Measurements from ENCODE around the gene ANGPT4.

Gene ANGPT4

GRCh38 chr20:825710-826421 is 90.3 kb downstream of the ANGPT4 start:
- Histone ChIP-seq H3K79me2 (ENCODE audit: insufficient read depth, low read length) (no peaks in the 10 kb centered on the region), H3K4me3 (ENCODE audit: low read depth, low read length, poor library complexity, severe bottlenecking) (no peak overlapping the region), H3K4me1 (ENCODE audit: insufficient read depth, low read length, severe bottlenecking) (no peaks in the 10 kb centered on the region), H3K36me3 (ENCODE audit: insufficient read depth, low read length) (no peaks in the 10 kb centered on the region), H3K27me3 (ENCODE audit: insufficient read depth, low read length) (peaks cover 4% of the 10 kb centered on the region; the same call in 1 of the 2 replicates), H4K20me1 (ENCODE audit: insufficient read depth, low read length) (no peaks in the 10 kb centered on the region), H3K9me3 (ENCODE audit: low read length) (no peaks in the 10 kb centered on the region), H3K4me2 (ENCODE audit: low read length) (no peak overlapping the region), H3K9me2 (ENCODE audit: low read depth, low read length) (no peaks in the 10 kb centered on the region), H2AFZ (ENCODE audit: low read length) (no peak overlapping the region), H3K27ac (ENCODE audit: low read depth, low read length, poor library complexity, severe bottlenecking) (no peak overlapping the region), H3K9ac (ENCODE audit: low read length) (no peak overlapping the region), H3F3A (ENCODE audit: insufficient read depth, low read length) (no peaks in the 10 kb centered on the region)
- TF ChIP-seq CTCF (IDR thresholded peaks at IDR 0.05; ENCODE audit: low read length), result no peak
- TF ChIP-seq EZH2 (IDR thresholded peaks at IDR 0.05; ENCODE audit: borderline replicate concordance, low read length), result no peak

DNA sequence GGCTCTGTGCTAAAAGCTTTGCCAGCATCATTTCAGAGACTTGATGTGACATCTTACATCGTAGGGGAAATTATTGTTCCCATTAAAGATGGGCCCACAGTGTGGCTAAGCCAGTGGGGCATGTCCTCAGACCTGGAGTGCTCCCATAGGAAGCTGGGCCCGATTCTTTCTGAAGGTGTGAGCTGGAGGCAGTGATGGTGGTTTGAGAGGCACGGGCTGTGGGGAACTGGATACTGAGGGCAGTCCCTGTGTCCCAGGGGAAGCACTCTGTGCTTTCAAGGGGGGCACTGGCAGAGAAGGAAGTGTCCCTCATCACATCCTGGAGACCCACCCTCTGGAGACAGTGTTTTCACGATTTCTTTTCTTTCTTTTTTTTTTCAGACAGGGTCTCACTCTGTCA is 91.2 kb downstream of the ANGPT4 start:
- no peaks in the 10 kb centered on the region for H3K9me3 ChIP-seq (ENCODE audit: low read length)
- H2AFZ ChIP-seq (ENCODE audit: low read length), result no peak overlapping the region
- no peaks in the 10 kb centered on the region for H3F3A ChIP-seq (ENCODE audit: insufficient read depth, low read length)
- H3K9ac ChIP-seq (ENCODE audit: low read length), result no peak overlapping the region
- peaks cover 4% of the 10 kb centered on the region; the same call in 1 of the 2 replicates for H3K27me3 ChIP-seq (ENCODE audit: insufficient read depth, low read length)
- no peak for TF ChIP-seq EZH2 (IDR thresholded peaks at IDR 0.05; ENCODE audit: borderline replicate concordance, low read length)
- TF ChIP-seq CTCF (IDR thresholded peaks at IDR 0.05; ENCODE audit: low read length), result no peak
- no peak overlapping the region for H3K4me3 ChIP-seq (ENCODE audit: low read depth, low read length, poor library complexity, severe bottlenecking)
- no peak overlapping the region for H3K27ac ChIP-seq (ENCODE audit: low read depth, low read length, poor library complexity, severe bottlenecking)
- no peak overlapping the region for H3K4me2 ChIP-seq (ENCODE audit: low read length)
- H4K20me1 ChIP-seq (ENCODE audit: insufficient read depth, low read length), result no peaks in the 10 kb centered on the region
- H3K4me1 ChIP-seq (ENCODE audit: insufficient read depth, low read length, severe bottlenecking), result no peaks in the 10 kb centered on the region
- H3K36me3 ChIP-seq (ENCODE audit: insufficient read depth, low read length), result no peaks in the 10 kb centered on the region
- H3K9me2 ChIP-seq (ENCODE audit: low read depth, low read length), result no peaks in the 10 kb centered on the region
- H3K79me2 ChIP-seq (ENCODE audit: insufficient read depth, low read length), result no peaks in the 10 kb centered on the region

- H3K4me2 ChIP-seq (ENCODE audit: low read length), result no peak overlapping the region
- TF ChIP-seq CTCF (IDR thresholded peaks at IDR 0.05; ENCODE audit: low read length) (no peak), EZH2 (IDR thresholded peaks at IDR 0.05; ENCODE audit: borderline replicate concordance, low read length) (no peak)
- H3K27me3 ChIP-seq (ENCODE audit: insufficient read depth, low read length), result peaks cover 4% of the 10 kb centered on the region; the same call in 1 of the 2 replicates
- no peak overlapping the region for H3K9ac ChIP-seq (ENCODE audit: low read length)
- H3K4me1 ChIP-seq (ENCODE audit: insufficient read depth, low read length, severe bottlenecking), result no peaks in the 10 kb centered on the region
- H3K79me2 ChIP-seq (ENCODE audit: insufficient read depth, low read length), result no peaks in the 10 kb centered on the region
- H3K4me3 ChIP-seq (ENCODE audit: low read depth, low read length, poor library complexity, severe bottlenecking), result no peak overlapping the region
- no peaks in the 10 kb centered on the region for H3K36me3 ChIP-seq (ENCODE audit: insufficient read depth, low read length)
- no peaks in the 10 kb centered on the region for H3F3A ChIP-seq (ENCODE audit: insufficient read depth, low read length)
- H4K20me1 ChIP-seq (ENCODE audit: insufficient read depth, low read length), result no peaks in the 10 kb centered on the region
- H3K27ac ChIP-seq (ENCODE audit: low read depth, low read length, poor library complexity, severe bottlenecking), result no peak overlapping the region
- H3K9me2 ChIP-seq (ENCODE audit: low read depth, low read length), result no peaks in the 10 kb centered on the region
- no peak overlapping the region for H2AFZ ChIP-seq (ENCODE audit: low read length)
- H3K9me3 ChIP-seq (ENCODE audit: low read length), result no peaks in the 10 kb centered on the region
These were observed 91.6 kb downstream of the ANGPT4 start for GRCh38 chr20:824490-824889.

Data from OCI-LY1 (cell line).